HG02588 (cell line): ENCODE measurements around the gene NDUFAF2.

Experiments
- ATAC-seq: cut with Tn5 transposase; IDR thresholded peaks from one replicate; pipeline ENCODE4 v1.9.1; 2021; ENCODE audit warnings: mild to moderate bottlenecking, moderate library complexity; ENCODE audit not compliant: unreplicated experiment

NDUFAF2 gene

GRCh38 chr5:61114441-61114840 is 169.4 kb downstream of the NDUFAF2 start:
- no peak for ATAC-seq

- no peak for ATAC-seq
Observed at GRCh38 chr5:61115968-61116367, 171.0 kb downstream of the NDUFAF2 start.

DNA sequence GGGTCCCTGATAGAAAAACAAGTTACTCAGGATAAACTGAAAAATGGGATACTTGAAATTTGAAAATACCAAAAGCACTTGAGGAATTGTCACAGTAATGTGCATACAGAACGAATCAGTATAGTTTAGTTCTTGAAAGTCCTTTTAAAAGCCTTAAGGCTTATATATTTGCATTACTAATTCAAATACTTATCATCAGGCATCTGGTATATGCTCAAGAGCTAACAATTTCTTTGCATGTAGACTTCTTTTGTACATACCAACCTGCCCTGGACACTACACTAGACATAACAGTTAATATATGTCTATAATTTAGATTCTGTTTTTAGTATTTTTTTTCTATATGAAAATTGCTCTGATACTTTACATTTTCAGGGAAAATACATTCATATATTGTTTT is 174.1 kb downstream of the NDUFAF2 start:
- ATAC-seq: no peak

DNA sequence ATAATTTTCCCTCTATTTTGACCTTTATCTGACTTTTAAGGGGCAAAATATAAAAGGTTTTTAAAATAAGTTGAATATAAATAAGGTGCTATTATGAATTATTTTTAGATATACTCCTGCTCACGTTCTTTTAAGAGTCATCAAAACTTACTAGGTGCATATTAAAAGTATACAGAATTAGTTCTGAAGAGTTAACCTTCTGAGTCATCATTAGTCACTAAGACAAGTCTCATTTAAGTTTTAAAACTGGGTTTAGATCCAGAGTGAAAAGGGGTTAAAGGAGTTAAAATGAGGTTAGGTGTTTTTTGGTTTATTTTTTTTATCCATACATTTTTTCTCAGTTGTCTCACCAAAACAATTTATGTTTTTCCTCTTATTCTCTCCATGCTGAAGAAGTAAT is 175.5 kb downstream of the NDUFAF2 start:
- no peak for ATAC-seq

GRCh38 chr5:61123145-61123544 is 178.1 kb downstream of the NDUFAF2 start:
- no peak for ATAC-seq

- ATAC-seq: no peak
Observed at GRCh38 chr5:61130289-61130688, 185.3 kb downstream of the NDUFAF2 start.

- ATAC-seq: no peak
Observed at GRCh38 chr5:61132559-61132958, 187.6 kb downstream of the NDUFAF2 start.

DNA sequence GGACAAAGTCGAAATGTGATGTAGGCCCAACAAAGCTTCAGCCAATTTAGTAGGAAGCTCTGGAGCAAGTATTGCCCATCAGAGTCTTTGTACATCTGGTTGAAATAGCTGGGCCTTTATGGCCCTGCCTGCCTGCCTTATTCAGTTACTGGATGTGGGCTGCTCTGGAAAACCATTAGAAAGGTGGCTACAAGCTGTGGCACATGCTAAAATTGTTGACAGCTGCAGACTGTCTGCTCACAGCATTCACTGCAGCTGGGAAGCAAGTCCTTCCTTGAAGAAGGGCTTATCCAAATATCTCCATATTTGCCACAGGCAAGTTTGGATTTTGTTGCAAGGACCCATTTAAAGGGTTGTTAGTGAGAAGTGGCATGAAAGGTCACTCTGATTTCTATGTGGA is 192.8 kb downstream of the NDUFAF2 start:
- no peak for ATAC-seq

DNA sequence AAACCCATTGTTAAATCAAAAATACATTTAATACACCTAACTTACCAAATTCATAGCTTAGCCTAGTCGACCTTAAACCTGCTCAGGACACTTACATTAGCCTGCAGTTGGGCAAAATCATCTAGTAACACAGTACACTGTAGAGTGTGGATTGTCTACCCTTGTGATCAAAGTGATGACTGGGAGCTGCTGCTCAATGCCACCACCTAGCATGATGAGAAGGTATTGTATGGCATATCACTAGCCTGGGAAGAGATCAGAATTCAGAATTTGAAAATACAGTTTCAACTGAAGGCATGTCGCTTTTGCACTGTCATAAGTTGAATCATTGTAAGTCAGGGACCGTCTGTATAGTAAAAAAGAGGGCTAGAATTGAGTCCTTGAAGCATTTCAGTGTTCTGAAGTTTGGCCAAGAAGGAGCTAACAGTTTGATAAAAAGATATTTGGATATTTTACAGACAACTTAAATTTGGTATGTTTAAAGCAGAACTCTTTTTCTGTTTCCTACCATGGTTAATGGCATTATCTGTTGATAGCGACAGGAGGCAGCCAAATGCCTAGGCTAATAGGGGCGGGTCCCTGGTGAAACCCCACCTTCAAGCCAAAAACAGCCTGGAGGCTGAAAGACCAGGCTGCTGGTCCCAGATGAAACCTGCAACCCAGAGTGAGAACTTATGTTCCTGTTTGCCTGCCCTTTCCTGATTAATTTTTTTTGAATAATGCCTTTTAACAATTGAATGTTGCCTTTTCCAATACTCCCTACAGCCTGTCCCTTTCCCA is 194.3 kb downstream of the NDUFAF2 start:
- no peak for ATAC-seq

GRCh38 chr5:61139931-61140330 is 194.9 kb downstream of the NDUFAF2 start:
- no peak for ATAC-seq

DNA sequence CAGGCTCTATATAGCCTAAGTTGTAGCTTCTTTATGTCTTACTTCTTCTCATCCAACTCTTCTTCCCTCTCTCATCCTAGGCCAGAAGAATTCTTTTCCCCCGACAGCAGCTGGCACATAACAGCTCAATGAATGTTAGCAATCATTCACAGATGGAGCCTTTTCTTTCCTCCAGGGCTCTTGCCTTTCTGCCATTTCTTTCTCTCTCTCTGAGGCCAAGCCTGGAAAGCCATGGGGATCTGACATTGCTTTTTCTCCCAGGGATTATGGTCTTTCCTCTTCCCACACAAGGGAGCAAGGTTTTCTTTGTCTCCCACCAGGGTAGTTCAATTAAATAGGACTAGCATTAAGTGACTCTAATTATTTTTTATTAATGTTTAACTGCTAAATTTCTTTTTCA is 196.8 kb downstream of the NDUFAF2 start:
- no peak for ATAC-seq

DNA sequence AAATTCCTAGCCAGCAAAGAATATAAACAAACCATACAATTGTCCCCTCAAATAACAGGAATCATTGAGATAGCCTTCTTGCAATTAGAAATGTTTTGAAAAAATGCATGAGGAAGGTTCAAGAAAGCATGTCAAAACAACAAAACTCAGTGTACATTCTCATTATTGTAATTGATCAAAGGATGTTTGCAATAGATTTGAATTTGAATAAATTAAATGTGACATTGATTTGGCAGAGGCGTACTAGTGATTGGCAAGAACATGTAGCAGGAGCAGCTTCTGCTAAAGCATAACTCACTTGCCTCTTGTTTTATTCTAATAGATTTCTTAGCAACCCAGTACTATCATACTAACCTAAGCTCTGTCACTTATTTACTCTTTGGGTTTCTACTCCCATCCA is 197.4 kb downstream of the NDUFAF2 start:
- no peak for ATAC-seq

DNA sequence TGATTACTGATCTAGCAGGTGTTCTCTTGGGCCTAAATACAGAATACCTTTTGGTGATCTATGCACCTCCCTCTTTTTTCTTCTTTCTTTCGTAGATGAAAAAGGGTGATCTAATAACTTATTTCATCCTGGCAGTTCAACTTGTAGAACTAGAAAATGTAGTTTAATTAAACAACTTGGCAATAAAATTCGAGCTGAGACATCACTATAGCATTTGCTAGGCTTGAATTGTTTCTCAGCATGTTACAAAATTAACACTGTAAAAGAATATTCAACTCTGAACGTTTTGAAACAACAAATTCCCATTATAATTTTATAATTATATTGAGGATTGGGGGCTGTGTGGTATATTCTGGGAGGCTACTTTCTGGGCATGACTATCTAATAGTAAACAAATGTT is 197.8 kb downstream of the NDUFAF2 start:
- no peak for ATAC-seq

GRCh38 chr5:61148515-61148914 is 203.5 kb downstream of the NDUFAF2 start:
- ATAC-seq: no peak

- ATAC-seq: no peak
Observed at GRCh38 chr5:61151893-61152292, 206.9 kb downstream of the NDUFAF2 start.

DNA sequence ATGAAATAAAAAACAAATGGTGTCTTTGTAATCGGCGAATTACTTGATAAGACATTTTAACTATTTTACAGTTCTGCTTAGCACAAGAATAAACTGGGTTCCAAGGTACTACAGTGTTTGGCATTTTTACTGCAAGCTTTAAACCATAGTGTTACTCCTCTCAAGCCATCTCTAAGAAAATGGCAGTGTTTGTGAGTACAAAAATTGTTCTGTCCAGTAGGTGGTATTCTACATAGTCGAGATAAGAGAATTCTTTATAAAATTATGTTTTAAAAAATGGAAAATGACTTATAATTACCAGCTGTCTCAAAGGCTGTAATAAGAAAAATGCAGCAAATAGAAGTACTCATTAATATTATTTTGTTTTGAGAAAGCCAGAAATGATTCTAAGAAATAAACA is 214.1 kb downstream of the NDUFAF2 start:
- ATAC-seq: no peak

GRCh38 chr5:61159836-61160235 is 214.8 kb downstream of the NDUFAF2 start:
- no peak for ATAC-seq

DNA sequence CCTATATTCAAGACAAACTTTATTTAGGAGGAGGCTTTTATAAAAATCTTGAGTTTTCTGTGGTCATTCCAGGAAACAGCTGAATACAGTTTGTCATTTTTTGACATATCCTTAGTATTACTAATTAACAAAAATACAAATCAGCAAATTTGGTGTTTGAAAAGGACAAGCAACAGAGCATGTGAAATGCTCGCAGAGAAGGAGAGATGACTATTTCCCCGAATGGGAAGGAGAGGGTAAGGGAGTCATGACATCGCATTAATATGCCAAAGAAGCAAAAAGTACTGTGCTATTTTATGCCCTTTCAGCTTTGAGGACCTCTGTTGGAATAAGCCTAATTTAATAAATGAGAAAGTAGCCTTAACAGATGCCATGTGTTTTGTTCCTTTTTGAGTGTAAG is 215.5 kb downstream of the NDUFAF2 start:
- ATAC-seq: no peak

DNA sequence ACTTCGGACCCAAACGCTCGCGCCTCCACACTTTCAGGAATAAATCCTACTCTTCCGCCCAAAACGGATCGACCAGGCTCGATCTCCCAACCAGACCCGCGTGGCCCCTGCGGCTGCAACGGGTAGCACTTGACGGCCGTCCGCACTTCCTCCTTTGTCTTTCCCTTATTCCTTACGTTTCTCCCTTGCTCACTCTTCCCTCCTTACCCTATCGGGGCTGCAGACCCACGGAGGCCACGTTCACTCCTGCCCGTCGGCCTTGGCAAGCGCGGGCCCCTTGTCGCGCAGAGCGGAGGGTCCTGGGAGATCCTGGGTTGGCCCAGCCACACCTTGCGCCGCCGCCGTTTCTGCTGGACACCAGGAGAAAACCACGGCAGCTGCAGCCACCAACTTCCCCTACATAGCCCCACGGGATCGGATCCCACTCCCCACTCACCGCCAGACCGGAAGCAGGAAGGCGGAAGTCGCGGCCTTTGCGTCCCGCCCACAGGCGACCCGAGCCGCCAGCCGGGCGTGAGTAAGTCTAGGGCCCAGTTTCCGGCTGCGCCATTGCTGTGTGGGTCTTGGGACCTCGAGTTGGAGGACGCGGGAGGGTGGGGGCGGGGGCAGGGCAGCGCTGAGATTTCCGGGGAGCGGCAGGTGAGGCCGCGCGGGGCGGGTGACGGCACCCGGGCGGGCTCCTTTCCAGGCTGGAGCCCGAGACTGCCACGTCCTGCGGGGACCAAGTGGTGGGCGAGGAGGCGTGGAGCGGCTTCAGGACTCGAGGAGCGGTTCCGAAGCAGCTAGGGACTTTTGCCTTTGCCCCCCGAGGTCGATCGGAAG is 217.2 kb downstream of the NDUFAF2 start, which contains the start of gene SMIM15:
Gene SMIM15 (minus strand): TSS at position 459 of the 822 bp plus-strand sequence. CDS start 2,297 bp downstream, outside the sequence.
- ATAC-seq: peak; percentile 97

GRCh38 chr5:61162832-61163567 is 218.0 kb downstream of the NDUFAF2 start:
- ATAC-seq: no peak

GRCh38 chr5:61163905-61164304 is 218.9 kb downstream of the NDUFAF2 start:
- ATAC-seq: no peak
